ENCODE results near the gene DDX10. TPM values are rescaled to one million over a fixed set of nuclear protein-coding genes. Genes with fewer than 3 reads are reported as not detected.

The DDX10 gene
- total and polyA plus RNA-seq, 2 of the 8 experiments (the other 6 are each of a cell fraction or from before 2014, with no cell fraction given) = 49.2 to 52.2 TPM

DNA sequence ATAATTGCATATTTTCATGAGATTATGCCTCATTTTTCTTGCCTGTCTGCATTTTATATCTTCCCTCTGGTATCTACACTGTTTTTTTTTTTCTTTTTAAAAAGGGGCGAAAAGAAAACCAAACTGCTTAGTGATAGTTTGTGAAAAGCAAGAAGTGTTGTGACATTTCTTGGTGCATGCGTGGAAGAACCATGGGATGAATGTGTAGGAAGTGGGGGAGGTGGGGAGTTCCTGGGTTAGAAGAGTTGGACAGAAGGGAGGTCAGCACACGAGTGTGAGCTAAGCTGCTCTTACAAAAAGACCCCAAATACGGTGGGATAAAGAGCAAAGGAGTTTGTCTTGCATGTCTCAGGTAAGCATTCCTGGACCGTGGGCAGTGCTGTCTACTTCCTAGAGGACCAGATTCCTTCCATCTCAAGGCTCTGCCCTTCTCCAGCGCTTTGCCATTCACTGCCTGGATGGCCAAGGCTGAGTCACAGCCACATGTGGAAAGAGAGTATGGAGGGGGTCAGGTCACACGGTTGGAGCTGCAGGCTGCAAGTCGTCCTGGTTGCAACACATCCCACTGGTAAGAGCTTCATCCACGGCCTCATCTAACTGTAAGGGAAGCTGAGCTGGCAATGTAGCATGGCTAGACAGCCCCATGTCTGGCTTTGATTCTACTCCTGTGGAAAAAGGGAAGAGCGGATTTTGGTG lies 300.6 kb downstream of the DDX10 start (continued):
- no peak for TF ChIP-seq CEBPB (IDR thresholded peaks at IDR 0.05; ENCODE audit: low read depth, low read length)
- TF ChIP-seq RAD21 (IDR thresholded peaks at IDR 0.05 in 1 of 2, conservative IDR thresholded peaks at IDR 0.05 in 1 of 2; ENCODE audit: low read depth in 2 of 2, low read length in 2 of 2) = no peak
- TF ChIP-seq RBBP5 (IDR thresholded peaks at IDR 0.05; ENCODE audit: borderline replicate concordance, low read depth, low read length) = no peak
- no peak for TF ChIP-seq SIN3A (conservative IDR thresholded peaks at IDR 0.05 in 1 of 2, IDR thresholded peaks at IDR 0.05 in 1 of 2; ENCODE audit: low read depth in 1 of 2, low read length in 2 of 2)
- no peak for TF ChIP-seq TBP (IDR thresholded peaks at IDR 0.05; ENCODE audit: low read depth, low read length)
- TF ChIP-seq JUN (IDR thresholded peaks at IDR 0.05; ENCODE audit: low read depth, low read length) = no peak

Measured in H1 (cell line).